Stimulated activated CD4-positive, alpha-beta T cell treated with anti-CD3 and anti-CD28 coated beads, Interleukin-12 subunit alpha, Interleukin-12 subunit beta, amount 100 ng/mL, for 24 hours (primary cell): ENCODE measurements around the gene MUC5AC.
"Not testable (repeated sequence)": the region's sequence is repeated elsewhere in the genome, so short reads cannot be mapped to it uniquely, and the experiment has no call there.

ENCODE experiments used
- DNase-seq, 2 experiments: peaks; one replicate each; pipeline ENCODE4 v3.0.0-alpha.2; 2020; ENCODE audit warnings: low read depth in 2 of 2

Gene MUC5AC

GRCh38 chr11:1207401-1208143 lies 49.8 kb downstream of the MUC5AC start:
- no peak for DNase-seq

- DNase-seq: no peak
Measured at GRCh38 chr11:1208144-1208393, 50.3 kb downstream of the MUC5AC start.

GRCh38 chr11:1208394-1209261 lies 50.9 kb downstream of the MUC5AC start:
- DNase-seq: no peak

- no peak for DNase-seq
Measured at GRCh38 chr11:1209371-1210057, 51.8 kb downstream of the MUC5AC start.

GRCh38 chr11:1211838-1212237 lies 54.1 kb downstream of the MUC5AC start:
- DNase-seq: no peak

GRCh38 chr11:1215826-1216225 lies 58.1 kb downstream of the MUC5AC start:
- not testable (repeated sequence) for DNase-seq

GRCh38 chr11:1217151-1217550 lies 59.4 kb downstream of the MUC5AC start:
- no peak for DNase-seq

- no peak for DNase-seq
Measured at GRCh38 chr11:1218256-1218787, 60.6 kb downstream of the MUC5AC start.

GRCh38 chr11:1218788-1219445 lies 61.2 kb downstream of the MUC5AC start:
- DNase-seq: no peak

- no peak for DNase-seq
Measured at GRCh38 chr11:1219446-1219833, 61.7 kb downstream of the MUC5AC start.

- no peak for DNase-seq
Measured at GRCh38 chr11:1219834-1220815, 62.4 kb downstream of the MUC5AC start.

GRCh38 chr11:1220941-1221721 lies 63.4 kb downstream of the MUC5AC start:
- DNase-seq: no peak

GRCh38 chr11:1221848-1222311 lies 64.1 kb downstream of the MUC5AC start:
- no peak for DNase-seq

- DNase-seq: no peak
Measured at GRCh38 chr11:1222491-1223345, 65.0 kb downstream of the MUC5AC start, which contains the start of gene MUC5B. MUC5B (plus strand) TSS chr11:1223066; CDS start chr11:1223124, 58 bp downstream.

GRCh38 chr11:1223346-1224110 lies 65.8 kb downstream of the MUC5AC start:
- no peak for DNase-seq

- DNase-seq: no peak
Measured at GRCh38 chr11:1224111-1224490, 66.3 kb downstream of the MUC5AC start.

- no peak for DNase-seq
Measured at GRCh38 chr11:1224491-1225385, 67.0 kb downstream of the MUC5AC start.
